H1 (cell line): ENCODE data around the gene CYP2W1. TPM values are rescaled to one million over a fixed set of nuclear protein-coding genes. Genes with fewer than 3 reads are reported as not detected.

ENCODE experiments used
- CTCF ChIA-PET: fragments of 300-600 bp; sonication (Branson Sonifier 250); formaldehyde crosslinking; loops from one replicate; lab custom pipeline; 2021; ENCODE audit not compliant: partially characterized antibody; lab: Charles Lee
- POLR2A ChIA-PET: fragments of 300-600 bp; sonication (Branson Sonifier 250); formaldehyde crosslinking; loops from one replicate; lab custom pipeline; 2021; ENCODE audit warnings: inconsistent platforms; ENCODE audit not compliant: partially characterized antibody; lab: Charles Lee
- DNase-seq, 2 experiments: peaks; one replicate each; pipeline versions ENCODE4 v3.0.0 to v3.0.0-alpha.2; 2010 to 2022; ENCODE audit warnings: low spot score in 2 of 2, low read depth in 1 of 2, mixed read lengths in 1 of 2
- FAIRE-seq: peaks from 2 replicates; lab custom pipeline; 2011; peaks lifted over from hg19 to GRCh38; lab: Jason Lieb, UNC
- H2AFZ ChIP-seq: 2 replicates; pipeline ENCODE4 v1.8.1; 2012; ENCODE audit warnings: low read length, inconsistent platforms
- H2AK5ac ChIP-seq: 2 replicates; pipeline ENCODE4 v1.6.1; 2013; ENCODE audit warnings: low read depth, low read length
- H2BK120ac ChIP-seq: replicated peaks from 2 replicates; pipeline ENCODE3; 2013; ENCODE audit warnings: low read depth, low read length, inconsistent platforms
- H2BK12ac ChIP-seq: 2 replicates; pipeline ENCODE4 v1.6.1; 2013; ENCODE audit warnings: low read depth, low read length
- H2BK15ac ChIP-seq: 2 replicates; pipeline ENCODE4 v1.6.1; 2013; ENCODE audit warnings: low read length
- H2BK20ac ChIP-seq: 2 replicates; pipeline ENCODE4 v1.6.1; 2013; ENCODE audit warnings: low read length
- H2BK5ac ChIP-seq: 2 replicates; pipeline ENCODE4 v1.6.1; 2013; ENCODE audit warnings: low read depth, low read length
- H3K14ac ChIP-seq: 2 replicates; pipeline ENCODE4 v1.6.1; 2013; ENCODE audit warnings: inconsistent platforms; ENCODE audit not compliant: insufficient read length
- H3K18ac ChIP-seq: 2 replicates; pipeline ENCODE4 v1.6.1; 2013; ENCODE audit warnings: low read length; ENCODE audit errors: extremely low read depth
- H3K23ac ChIP-seq: 2 replicates; pipeline ENCODE4 v1.6.1; 2013; ENCODE audit warnings: inconsistent platforms; ENCODE audit not compliant: insufficient read length
- H3K23me2 ChIP-seq: 2 replicates; pipeline ENCODE4 v1.6.1; 2013; ENCODE audit warnings: low read depth, low read length
- H3K27ac ChIP-seq: 2 replicates; pipeline ENCODE4 v1.6.1; 2011; ENCODE audit warnings: low read depth, low read length, inconsistent platforms
- H3K27me3 ChIP-seq, 4 experiments: replicated peaks in 1 of 4; 1 replicate in 1 of 4; 2 replicates in 3 of 4; pipeline versions ENCODE4 v1.6.1 to v1.8.1; 2011 to 2013; ENCODE audit warnings: low read length in 3 of 4, mild to moderate bottlenecking in 3 of 4, inconsistent platforms in 2 of 4, mixed read lengths in 2 of 4, moderate library complexity in 1 of 4; ENCODE audit not compliant: control insufficient read depth in 3 of 4, insufficient read depth in 3 of 4; ENCODE audit errors: extremely low read depth in 1 of 4
- H3K36me3 ChIP-seq, 4 experiments: 2 replicates each; pipeline versions ENCODE4 v1.6.1 to v1.8.1; 2011 to 2013; ENCODE audit warnings: mild to moderate bottlenecking in 4 of 4, low read length in 3 of 4, moderate library complexity in 2 of 4, control low read depth in 1 of 4, inconsistent platforms in 1 of 4; ENCODE audit not compliant: insufficient read depth in 4 of 4, control insufficient read depth in 2 of 4
- H3K4ac ChIP-seq: replicated peaks from 2 replicates; pipeline ENCODE3; 2013; ENCODE audit warnings: low read length, low read depth, mixed read lengths, inconsistent platforms; ENCODE audit not compliant: insufficient read length
- H3K4me1 ChIP-seq, 4 experiments: replicated peaks in 1 of 4; 1 replicate in 1 of 4; 2 replicates in 3 of 4; pipeline versions ENCODE4 v1.6.1 to v1.8.1; 2011 to 2013; ENCODE audit warnings: low read length in 3 of 4, inconsistent platforms in 2 of 4, mixed read lengths in 1 of 4; ENCODE audit not compliant: insufficient read depth in 4 of 4, control insufficient read depth in 3 of 4
- H3K4me2 ChIP-seq, 2 experiments: 2 replicates each; pipeline versions ENCODE4 v1.6.1 to v1.8.1; 2011 to 2013; ENCODE audit warnings: low read depth in 2 of 2, low read length in 2 of 2, control low read depth in 1 of 2, inconsistent platforms in 1 of 2, mild to moderate bottlenecking in 1 of 2; ENCODE audit not compliant: insufficient read depth in 1 of 2
- H3K4me3 ChIP-seq, 4 experiments: fragments of 200-600, 300-600 bp in 1 of 4; sonication (generic), shearing (Covaris generic), sonication (Bioruptor Twin) in 1 of 4; 2 replicates each; pipeline versions ENCODE4 v1.5.1 to v1.8.1; 2011 to 2016; ENCODE audit warnings: low read length in 4 of 4, low read depth in 3 of 4, control low read depth in 2 of 4, inconsistent platforms in 2 of 4, mild to moderate bottlenecking in 2 of 4, mixed read lengths in 1 of 4, moderate library complexity in 1 of 4; ENCODE audit not compliant: insufficient read depth in 2 of 4; ENCODE audit errors: extremely low read depth in 1 of 4
- H3K56ac ChIP-seq: replicated peaks from 2 replicates; pipeline ENCODE3; 2013; ENCODE audit warnings: low read depth, mild to moderate bottlenecking, mixed read lengths, low read length, inconsistent platforms; ENCODE audit not compliant: insufficient read length
- H3K79me1 ChIP-seq: 2 replicates; pipeline ENCODE4 v1.6.1; 2013; ENCODE audit warnings: low read depth, low read length, control low read depth
- H3K79me2 ChIP-seq, 2 experiments: 2 replicates each; pipeline versions ENCODE4 v1.6.1 to v1.8.1; 2012 to 2013; ENCODE audit warnings: low read length in 2 of 2, mild to moderate bottlenecking in 2 of 2, inconsistent platforms in 1 of 2; ENCODE audit not compliant: insufficient read depth in 2 of 2, control insufficient read depth in 1 of 2
- H3K9ac ChIP-seq, 4 experiments: replicated peaks in 1 of 4; 1 replicate in 1 of 4; 2 replicates in 3 of 4; pipeline versions ENCODE4 v1.6.1 to v1.8.1; 2011 to 2013; ENCODE audit warnings: low read depth in 3 of 4, low read length in 3 of 4, control low read depth in 2 of 4, mild to moderate bottlenecking in 2 of 4, moderate library complexity in 2 of 4, inconsistent platforms in 1 of 4; ENCODE audit errors: extremely low read depth in 1 of 4
- H3K9me3 ChIP-seq, 2 experiments: 2 replicates each; pipeline versions ENCODE4 v1.6.1 to v1.8.1; 2012 to 2013; ENCODE audit warnings: mild to moderate bottlenecking in 2 of 2, moderate library complexity in 2 of 2, control low read depth in 1 of 2, inconsistent platforms in 1 of 2, low read depth in 1 of 2, low read length in 1 of 2, mixed read lengths in 1 of 2; ENCODE audit not compliant: insufficient read depth in 2 of 2
- H4K20me1 ChIP-seq, 2 experiments: replicated peaks in 1 of 2; 2 replicates each; pipeline versions ENCODE3 to v1.8.1; 2011 to 2013; ENCODE audit warnings: inconsistent platforms in 2 of 2, low read length in 2 of 2, mild to moderate bottlenecking in 1 of 2; ENCODE audit not compliant: insufficient read depth in 2 of 2, control insufficient read depth in 1 of 2
- H4K5ac ChIP-seq: 2 replicates; pipeline ENCODE4 v1.6.1; 2013; ENCODE audit warnings: low read length, low read depth, mixed read lengths, inconsistent platforms; ENCODE audit not compliant: insufficient read length
- H4K8ac ChIP-seq: 2 replicates; pipeline ENCODE4 v1.8.0; 2013; ENCODE audit warnings: mild to moderate bottlenecking, moderate library complexity, low read length, inconsistent platforms; ENCODE audit not compliant: insufficient read depth; ENCODE audit errors: extremely low read depth
- H4K91ac ChIP-seq: replicated peaks from 2 replicates; pipeline ENCODE3; 2013; ENCODE audit warnings: low read length, mixed read lengths, inconsistent platforms; ENCODE audit not compliant: insufficient read length
- CHD1 ChIP-seq: IDR thresholded peaks from 2 replicates; pipeline ENCODE4 v1.6.1; 2012; ENCODE audit warnings: low read depth, low read length, improper control_type of control experiment
- EP300 ChIP-seq, 2 experiments: IDR thresholded peaks; 1 replicate in 1 of 2; 2 replicates in 1 of 2; pipeline ENCODE4 v1.6.1; 2011 to 2012; ENCODE audit warnings: low read depth in 2 of 2, low read length in 2 of 2, mild to moderate bottlenecking in 2 of 2, borderline replicate concordance in 1 of 2, inconsistent platforms in 1 of 2, moderate library complexity in 1 of 2
- GTF2F1 ChIP-seq: IDR thresholded peaks from 2 replicates; pipeline ENCODE4 v1.6.1; 2012; ENCODE audit warnings: low read depth, low read length, improper control_type of control experiment, borderline replicate concordance
- MAFK ChIP-seq: IDR thresholded peaks from 2 replicates; pipeline ENCODE4 v1.6.1; 2012; ENCODE audit warnings: low read depth, mild to moderate bottlenecking, improper control_type of control experiment, low read length
- NRF1 ChIP-seq: IDR thresholded peaks from 2 replicates; pipeline ENCODE4 v1.6.1; 2011; ENCODE audit warnings: mild to moderate bottlenecking, low read depth, low read length, improper control_type of control experiment
- RFX5 ChIP-seq: IDR thresholded peaks from 2 replicates; pipeline ENCODE4 v1.6.1; 2011; ENCODE audit warnings: low read depth, low read length, improper control_type of control experiment, borderline replicate concordance
- SP1 ChIP-seq: IDR thresholded peaks from 2 replicates; pipeline ENCODE4 v1.6.1; 2011; ENCODE audit warnings: low read depth, low read length
- SRF ChIP-seq: IDR thresholded peaks from 2 replicates; pipeline ENCODE4 v1.6.1; 2011; ENCODE audit warnings: mild to moderate bottlenecking, low read depth, low read length, moderate library complexity
- TAF1 ChIP-seq: IDR thresholded peaks from 2 replicates; pipeline ENCODE4 v1.6.1; 2011; ENCODE audit warnings: mild to moderate bottlenecking, low read depth, low read length
- TAF7 ChIP-seq: optimal IDR thresholded peaks from 2 replicates; pipeline ENCODE3; 2011; ENCODE audit warnings: low read depth, mild to moderate bottlenecking, inconsistent platforms, low read length, moderate library complexity, borderline replicate concordance
- WGBS, 2 experiments: shearing (Covaris generic) in 1 of 2; methylation state at CpG; one replicate each; pipeline versions ENCODE4 v1.1.6 to v1.1.7; 2013 to 2015; ENCODE audit warnings: low lambda C conversion rate in 2 of 2, mixed read lengths in 2 of 2, inconsistent platforms in 1 of 2, low coverage in 1 of 2, missing lambda C conversion rate in 1 of 2; ENCODE audit not compliant: insufficient replicate concordance in 2 of 2, insufficient coverage in 1 of 2, insufficient read length in 1 of 2; ENCODE audit errors: extremely low coverage in 1 of 2, missing lambda C conversion rate in 1 of 2; 5-methylcytosine and 5-hydroxymethylcytosine counted together
- polyA plus RNA-seq, 7 experiments: library from polyadenylated mRNA; depleted of rRNA in 3 of 7; stranded (reverse) in 5 of 7; unstranded in 2 of 7; fragments of >200 nt in 5 of 7; fragments of 200-250 nt in 2 of 7; gene quantifications; 1 replicate in 5 of 7; 2 replicates in 1 of 7; 4 replicates in 1 of 7; pipeline versions ENCODE4 v1.2.1 to v1.2.3, GENCODE V29; 2011 to 2013; ENCODE audit warnings: missing spikeins in 2 of 7, mixed read lengths in 2 of 7
- total RNA-seq: library from RNA; stranded (reverse); fragmentation: NEBNext Ultra II Directional; extraction: Animal tissue kit (Norgen Biotek cat#: 25700); gene quantifications from 2 replicates; pipeline ENCODE4 v1.2.1, GENCODE V29; 2021

Gene CYP2W1
- total and polyA plus RNA-seq, 2 of the 8 experiments (the other 6 are each of a cell fraction or from before 2014, with no cell fraction given), result not detected

GRCh38 chr7:974820-975681 is 7.9 kb upstream of the CYP2W1 start, which contains the start of gene COX19:
Gene COX19, minus strand, starts transcription at chr7:975549. Its CDS starts 40 bp downstream, at chr7:975509.
- peak within 1 kb of the TSS; percentile 67 to 89 (median 83) for H3K4me3 ChIP-seq
- H2BK120ac ChIP-seq, result no peak within 1 kb of the TSS
- H2AFZ ChIP-seq, result no peak within 1 kb of the TSS; the same call in 1 of the 2 replicates
- H2BK5ac ChIP-seq, result peak within 1 kb of the TSS; percentile 81; the same call in 1 of the 2 replicates
- peaks cover 0 to 14% of the 10 kb centered on the region in 2 experiments for H4K20me1 ChIP-seq
- peak within 1 kb of the TSS; percentile 69 for H3K4ac ChIP-seq
- peak within 1 kb of the TSS; percentile 70; the same call in 1 of the 2 replicates for H3K27ac ChIP-seq
- H3K23ac ChIP-seq, result no peak within 1 kb of the TSS
- 2% methylated on average over 47 of the region's 78 CpGs; no CpG with 5 or more reads in 1 of the 2 experiments for WGBS, 2 experiments
- peaks cover 5% of the 10 kb centered on the region for H3K79me1 ChIP-seq
- H4K5ac ChIP-seq, result peak within 1 kb of the TSS; percentile 72
- ChIA-PET POLR2A (interaction anchor here (0.8 to 3.6 kb wide), 13 partner anchors 8 to 95 kb away, joined by 3 to 12 read pairs (median 6); no protein-coding TSS in a partner anchor), CTCF (interaction anchor here (1.0 to 2.8 kb wide), 9 partner anchors 8 to 106 kb away, joined by 3 to 22 read pairs (median 4); no protein-coding TSS in a partner anchor)
- peak within 1 kb of the TSS; percentile 54 for H4K91ac ChIP-seq
- H3K79me2 ChIP-seq, result peaks cover 4 to 25% of the 10 kb centered on the region in 2 experiments; a peak in 3 of 4 replicates
- H3K9ac ChIP-seq, result peak within 1 kb of the TSS; percentile 70 to 89 (median 74)
- H3K18ac ChIP-seq, result no peak within 1 kb of the TSS; the same call in 1 of the 2 replicates
- H3K9me3 ChIP-seq, result no peaks in the 10 kb centered on the region
- no peak within 1 kb of the TSS for H3K14ac ChIP-seq
- no peak for FAIRE-seq
- H2BK12ac ChIP-seq, result no peak within 1 kb of the TSS
- DNase-seq, result peak; percentile 54 to 94
- H3K4me2 ChIP-seq, result peak within 1 kb of the TSS; percentile 75 to 81
- peak within 1 kb of the TSS; percentile 98 for H4K8ac ChIP-seq
- peaks cover 0 to 4% (median 2%) of the 10 kb centered on the region in 4 experiments; a peak in 5 of 7 replicates for H3K4me1 ChIP-seq
- peaks cover 5 to 18% (median 7%) of the 10 kb centered on the region in 4 experiments; a peak in 7 of 8 replicates for H3K36me3 ChIP-seq
- no peak within 1 kb of the TSS for H2AK5ac ChIP-seq
- no peaks in the 10 kb centered on the region for H3K27me3 ChIP-seq
- H3K56ac ChIP-seq, result peak within 1 kb of the TSS; percentile 92
- no peak within 1 kb of the TSS for H2BK20ac ChIP-seq
- H3K23me2 ChIP-seq, result peaks cover 3% of the 10 kb centered on the region; the same call in 1 of the 2 replicates
- no peak within 1 kb of the TSS for H2BK15ac ChIP-seq
- TF ChIP-seq RFX5, result no peak
- no peak for TF ChIP-seq CHD1
- TF ChIP-seq TAF1, result peak; percentile 79
- TF ChIP-seq SP1, result peak; percentile 44; the same call in 1 of the 2 replicates
- TF ChIP-seq GTF2F1, result no peak
- no peak for TF ChIP-seq NRF1
- TF ChIP-seq EP300 (IDR thresholded peaks at IDR 0.05; ENCODE audit: borderline replicate concordance in 1 of 2, low read depth in 2 of 2, low read length in 2 of 2), result peak in 1 of 2 experiments; percentile 26; a peak in 1 of 3 replicates
- TF ChIP-seq TAF7, result peak; percentile 54
- peak; percentile 99 for TF ChIP-seq SRF
- no peak for TF ChIP-seq MAFK
